Calu3 (cell line): Measurements from ENCODE around the gene ERFL. TPM values are rescaled to one million over a fixed set of nuclear protein-coding genes. Genes with fewer than 3 reads are reported as not detected.

Experiments used
- BruUV-seq: library from RNA; stranded (reverse); fragments of 400-500 nt; replicated peaks from 2 replicates; lab custom pipeline; 2021; lab: Mats Ljungman, UMichigan
- CTCF ChIA-PET: fragments of 300-600 bp; sonication (Branson Sonifier 250); formaldehyde crosslinking; loops from one replicate; lab custom pipeline; 2022; ENCODE audit warnings: antibody characterized with exemption; lab: Charles Lee
- DNase-seq: peaks from one replicate; pipeline ENCODE4 v3.0.0; 2022
- H3K27ac Mint-ChIP-seq: one replicate; pipeline ENCODE4 v1.8.0; 2022; ENCODE audit warnings: mixed read lengths; ENCODE audit not compliant: unreplicated experiment
- H3K27me3 Mint-ChIP-seq: one replicate; pipeline ENCODE4 v1.8.0; 2022; ENCODE audit warnings: mixed read lengths; ENCODE audit not compliant: unreplicated experiment
- H3K36me3 Mint-ChIP-seq: one replicate; pipeline ENCODE4 v1.8.0; 2022; ENCODE audit warnings: mild to moderate bottlenecking, moderate library complexity, mixed read lengths; ENCODE audit not compliant: insufficient read depth, unreplicated experiment
- H3K4me1 Mint-ChIP-seq: one replicate; pipeline ENCODE4 v1.8.0; 2022; ENCODE audit warnings: mild to moderate bottlenecking, low read depth, mixed read lengths; ENCODE audit not compliant: unreplicated experiment
- H3K4me3 Mint-ChIP-seq: one replicate; pipeline ENCODE4 v1.8.0; 2022; ENCODE audit warnings: mild to moderate bottlenecking, low read depth, moderate library complexity, mixed read lengths; ENCODE audit not compliant: unreplicated experiment
- H3K9me3 Mint-ChIP-seq: one replicate; pipeline ENCODE4 v1.8.0; 2022; ENCODE audit warnings: low read depth, mixed read lengths; ENCODE audit not compliant: unreplicated experiment
- intact Hi-C: fragments of 100-400 bp; cut with micrococcal nuclease; formaldehyde crosslinking; loops from one replicate; pipeline ENCODE4 v1.10.0; 2022; ENCODE audit not compliant: unreplicated experiment
- total RNA-seq: library from RNA; stranded (reverse); gene quantifications from 2 replicates; pipeline ENCODE4 v1.2.3, GENCODE V29; 2022
- TF ChIP-seq, protein P1 (sequence below): fragments of 200-600 bp; IDR thresholded peaks from one replicate; pipeline ENCODE4 v1.8.0; 2022; ENCODE audit warnings: antibody characterized with exemption; ENCODE audit not compliant: unreplicated experiment

ERFL gene
- total RNA-seq, 1 experiment from 2014 or later: 0.21 TPM

DNA sequence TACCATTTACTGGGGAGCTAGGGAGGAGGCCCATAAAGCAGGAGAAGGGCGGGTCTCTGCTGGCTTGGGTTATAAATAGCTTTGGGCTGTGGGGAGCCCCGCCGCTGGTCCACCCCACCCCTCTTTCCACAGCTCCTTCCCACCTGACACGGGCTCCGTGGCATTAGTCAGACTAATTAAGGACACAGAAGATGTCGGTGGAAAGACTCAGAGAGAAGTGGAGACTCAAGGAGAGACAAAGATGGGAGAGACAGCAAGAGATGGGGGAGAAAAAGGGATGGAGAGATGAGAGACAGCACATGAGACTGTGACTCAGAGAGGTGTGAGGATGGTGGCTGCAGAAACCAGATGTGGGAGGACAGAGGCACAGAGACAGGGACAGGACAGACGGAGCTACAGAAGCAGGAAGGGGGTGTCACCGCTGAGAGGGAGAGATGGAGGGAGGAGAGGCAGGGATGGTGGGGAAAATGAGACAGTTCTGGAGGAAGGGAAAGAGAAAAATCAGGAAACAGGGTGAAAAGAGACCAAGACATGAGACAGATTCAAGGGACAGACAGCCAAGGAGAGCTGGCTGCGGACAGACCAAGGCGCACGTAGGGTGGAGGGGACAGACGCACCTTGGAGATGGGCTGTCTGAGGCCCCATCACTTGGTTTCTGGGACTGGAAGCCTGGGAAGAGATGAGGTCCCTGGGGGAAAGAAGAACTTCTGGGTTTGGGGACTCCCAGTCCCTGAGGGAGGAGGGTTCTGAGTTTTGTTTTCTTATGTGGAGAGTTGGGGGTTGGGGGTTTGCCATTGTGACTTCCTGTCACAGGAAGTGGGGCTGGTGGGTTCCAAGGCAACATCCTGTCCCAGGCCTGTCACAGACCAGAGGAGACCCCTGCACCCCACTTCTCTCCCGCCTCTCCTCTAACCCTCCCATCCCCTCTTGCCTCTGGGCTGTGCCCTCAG, 41.2 kb downstream of the ERFL start:
- DNase-seq: no peak
- H3K4me3 Mint-ChIP-seq: peak overlapping the region; percentile 17

DNA sequence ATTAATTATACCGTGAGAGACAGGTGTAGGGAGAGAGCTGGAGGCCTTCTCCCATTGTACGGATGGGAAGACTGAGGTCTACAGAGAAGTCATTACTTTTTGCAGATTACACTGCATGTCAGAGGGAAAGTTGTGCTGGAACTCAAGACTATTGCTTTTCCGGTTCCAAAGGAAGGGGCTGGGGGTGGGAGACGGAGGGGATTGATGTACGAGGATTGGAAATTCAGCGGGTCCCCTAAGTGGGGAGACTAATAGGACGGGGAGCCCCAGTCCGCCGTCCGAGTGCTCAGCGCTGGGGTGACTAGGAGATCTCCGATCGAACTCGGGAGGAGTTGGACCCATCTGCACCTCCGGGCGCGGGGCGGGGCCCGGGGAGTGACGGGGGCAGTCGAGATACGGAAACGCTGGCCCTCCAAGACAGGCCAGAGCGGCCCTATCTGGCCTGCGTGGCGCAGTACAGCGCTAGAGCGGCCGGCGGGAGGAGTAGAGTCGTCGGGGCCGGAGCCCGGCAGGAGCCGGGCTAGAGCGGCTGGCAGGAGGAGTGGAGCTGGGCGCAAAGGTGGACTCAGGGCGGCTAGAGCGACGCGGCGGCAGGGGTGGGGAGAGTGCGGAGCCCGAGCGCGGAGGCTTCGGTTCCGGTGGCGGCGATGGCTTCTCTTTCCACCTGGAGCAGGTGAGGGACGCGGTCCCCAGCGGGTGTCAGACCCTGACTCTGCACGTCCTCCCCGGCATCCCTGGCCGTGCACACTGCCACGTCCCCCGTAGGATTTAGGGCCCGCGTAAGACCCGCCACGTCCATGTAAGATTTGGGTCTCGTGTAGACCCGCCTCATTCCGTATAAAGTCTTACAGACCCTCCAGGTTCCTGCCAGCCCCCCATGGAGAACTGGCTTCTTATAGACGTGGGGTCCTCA, 44.2 kb downstream of the ERFL start:
- Mint-ChIP-seq H3K27me3 (peaks cover 16% of the 10 kb centered on the region), H3K9me3 (no peaks in the 10 kb centered on the region), H3K36me3 (peaks cover 50% of the 10 kb centered on the region), H3K4me1 (peaks cover 53% of the 10 kb centered on the region), H3K4me3 (peak overlapping the region; percentile 73), H3K27ac (peak overlapping the region; percentile 73)
- BruUV-seq: TSS peak; percentile 26
- peak; percentile 98 for DNase-seq
- TF ChIP-seq, protein P1, sequence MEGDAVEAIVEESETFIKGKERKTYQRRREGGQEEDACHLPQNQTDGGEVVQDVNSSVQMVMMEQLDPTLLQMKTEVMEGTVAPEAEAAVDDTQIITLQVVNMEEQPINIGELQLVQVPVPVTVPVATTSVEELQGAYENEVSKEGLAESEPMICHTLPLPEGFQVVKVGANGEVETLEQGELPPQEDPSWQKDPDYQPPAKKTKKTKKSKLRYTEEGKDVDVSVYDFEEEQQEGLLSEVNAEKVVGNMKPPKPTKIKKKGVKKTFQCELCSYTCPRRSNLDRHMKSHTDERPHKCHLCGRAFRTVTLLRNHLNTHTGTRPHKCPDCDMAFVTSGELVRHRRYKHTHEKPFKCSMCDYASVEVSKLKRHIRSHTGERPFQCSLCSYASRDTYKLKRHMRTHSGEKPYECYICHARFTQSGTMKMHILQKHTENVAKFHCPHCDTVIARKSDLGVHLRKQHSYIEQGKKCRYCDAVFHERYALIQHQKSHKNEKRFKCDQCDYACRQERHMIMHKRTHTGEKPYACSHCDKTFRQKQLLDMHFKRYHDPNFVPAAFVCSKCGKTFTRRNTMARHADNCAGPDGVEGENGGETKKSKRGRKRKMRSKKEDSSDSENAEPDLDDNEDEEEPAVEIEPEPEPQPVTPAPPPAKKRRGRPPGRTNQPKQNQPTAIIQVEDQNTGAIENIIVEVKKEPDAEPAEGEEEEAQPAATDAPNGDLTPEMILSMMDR: no peak
- intact Hi-C loops: no loop called here
- CTCF ChIA-PET: interaction anchor here (0.6 to 2.8 kb wide), 7 partner anchors 11 to 258 kb away, joined by 3 to 12 read pairs (median 4); partner anchors contain the start of gene ZNF574

More for the DNA sequence above, 41.2 kb downstream of the ERFL start:
- BruUV-seq: no TSS peak
- TF ChIP-seq, protein P1: no peak
- intact Hi-C loops: loop anchor here (2.0 kb wide), 2 partner anchors 18 to 48 kb away; no protein-coding TSS in a partner anchor
- Mint-ChIP-seq H3K36me3 (peaks cover 59% of the 10 kb centered on the region), H3K27me3 (peaks cover 11% of the 10 kb centered on the region), H3K9me3 (no peaks in the 10 kb centered on the region), H3K4me1 (peaks cover 61% of the 10 kb centered on the region), H3K27ac (peak overlapping the region; percentile 45)
- CTCF ChIA-PET: interaction anchor here (0.6 to 1.5 kb wide), 7 partner anchors 13 to 1006 kb away, joined by 3 to 12 read pairs (median 4); no protein-coding TSS in a partner anchor

DNA sequence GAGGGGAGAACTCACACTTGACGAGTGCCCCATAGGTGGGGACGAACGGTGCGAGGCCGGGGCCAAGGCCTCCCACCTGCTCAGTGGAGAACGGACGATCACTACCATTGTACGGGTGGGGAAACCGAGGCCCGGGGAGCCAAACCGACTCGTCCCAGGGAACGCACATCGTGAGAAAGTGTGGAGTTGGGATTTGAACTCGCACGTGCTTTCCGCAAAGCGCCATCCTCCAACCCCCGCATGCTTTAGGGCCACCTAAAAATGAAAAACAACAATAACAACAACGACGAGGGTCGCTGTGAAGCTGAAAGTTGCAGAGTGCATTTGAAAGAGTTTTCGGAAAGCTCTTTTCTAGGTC, 44.8 kb downstream of the ERFL start:
- Mint-ChIP-seq H3K27ac (peak overlapping the region; percentile 73), H3K36me3 (peaks cover 50% of the 10 kb centered on the region), H3K4me3 (peak overlapping the region; percentile 73), H3K27me3 (peaks cover 16% of the 10 kb centered on the region), H3K9me3 (no peaks in the 10 kb centered on the region), H3K4me1 (peaks cover 47% of the 10 kb centered on the region)
- DNase-seq: no peak
- intact Hi-C loops: no loop called here
- no TSS peak for BruUV-seq
- TF ChIP-seq, protein P1: no peak
- CTCF ChIA-PET: interaction anchor here (0.7 to 2.8 kb wide), 2 partner anchors 10 to 44 kb away, joined by 4 to 12 read pairs; no protein-coding TSS in a partner anchor
